H9 (cell line): ENCODE results near the gene TUBB1. TPM values are rescaled to one million over a fixed set of nuclear protein-coding genes. Genes with fewer than 3 reads are reported as not detected.

Source experiments
- DNase-seq: peaks from one replicate; pipeline ENCODE4 v3.0.0-alpha.2; 2017
- H2AFZ ChIP-seq: one replicate; pipeline ENCODE4 v1.6.1; 2013; ENCODE audit warnings: mild to moderate bottlenecking, low read length, control low read depth, moderate library complexity
- H2AK5ac ChIP-seq: 2 replicates; pipeline ENCODE4 v1.6.1; 2013; ENCODE audit warnings: low read length, control low read depth, mixed read lengths; ENCODE audit not compliant: insufficient read length
- H2BK120ac ChIP-seq: one replicate; pipeline ENCODE4 v1.6.1; 2013; ENCODE audit warnings: low read depth, mild to moderate bottlenecking, low read length, control low read depth, inconsistent platforms; ENCODE audit not compliant: poor library complexity, severe bottlenecking
- H2BK12ac ChIP-seq: 2 replicates; pipeline ENCODE4 v1.6.1; 2013; ENCODE audit warnings: low read length, control low read depth, mixed read lengths, low read depth; ENCODE audit not compliant: insufficient read length
- H2BK15ac ChIP-seq: 2 replicates; pipeline ENCODE4 v1.6.1; 2013; ENCODE audit warnings: low read depth, low read length, control low read depth
- H2BK20ac ChIP-seq: one replicate; pipeline ENCODE4 v1.6.1; 2013; ENCODE audit warnings: low read depth, mild to moderate bottlenecking, low read length, control low read depth, inconsistent platforms; ENCODE audit not compliant: poor library complexity, severe bottlenecking
- H2BK5ac ChIP-seq: 2 replicates; pipeline ENCODE4 v1.6.1; 2013; ENCODE audit warnings: low read length, control low read depth, mixed read lengths; ENCODE audit not compliant: insufficient read length
- H3K14ac ChIP-seq: 2 replicates; pipeline ENCODE4 v1.6.1; 2013; ENCODE audit warnings: low read length, control low read depth; ENCODE audit not compliant: insufficient read depth
- H3K18ac ChIP-seq: 2 replicates; pipeline ENCODE4 v1.6.1; 2013; ENCODE audit warnings: low read depth, mild to moderate bottlenecking, mixed read lengths, low read length, control low read depth; ENCODE audit not compliant: insufficient read length
- H3K23ac ChIP-seq: 2 replicates; pipeline ENCODE4 v1.6.1; 2013; ENCODE audit warnings: low read length, control low read depth, mixed read lengths, low read depth; ENCODE audit not compliant: insufficient read length
- H3K23me2 ChIP-seq: 2 replicates; pipeline ENCODE4 v1.6.1; 2013; ENCODE audit warnings: low read depth, mild to moderate bottlenecking, mixed read lengths, low read length, control low read depth; ENCODE audit not compliant: insufficient read length, poor library complexity, severe bottlenecking
- H3K27ac ChIP-seq: 2 replicates; pipeline ENCODE4 v1.5.1; 2013; ENCODE audit warnings: low read length, control low read depth, mixed read lengths, low read depth; ENCODE audit not compliant: insufficient read length
- H3K27me3 ChIP-seq: 2 replicates; pipeline ENCODE4 v1.6.1; 2013; ENCODE audit warnings: low read length, control low read depth, inconsistent platforms; ENCODE audit not compliant: insufficient read depth
- H3K4ac ChIP-seq: 2 replicates; pipeline ENCODE4 v1.6.1; 2013; ENCODE audit warnings: low read depth, mild to moderate bottlenecking, control low read depth, inconsistent platforms, low read length, moderate library complexity
- H3K4me1 ChIP-seq: 2 replicates; pipeline ENCODE4 v1.6.1; 2013; ENCODE audit warnings: low read length, control low read depth, inconsistent platforms; ENCODE audit not compliant: insufficient read depth
- H3K4me2 ChIP-seq: 2 replicates; pipeline ENCODE4 v1.6.1; 2013; ENCODE audit warnings: low read length, control low read depth, mixed read lengths; ENCODE audit not compliant: insufficient read length, insufficient read depth
- H3K56ac ChIP-seq: 2 replicates; pipeline ENCODE4 v1.6.1; 2013; ENCODE audit warnings: low read depth, mild to moderate bottlenecking, mixed read lengths, low read length, control low read depth; ENCODE audit not compliant: insufficient read length
- H3K79me1 ChIP-seq: 2 replicates; pipeline ENCODE4 v1.6.1; 2013; ENCODE audit warnings: low read depth, mild to moderate bottlenecking, moderate library complexity, low read length, control low read depth, inconsistent platforms; ENCODE audit not compliant: insufficient read depth, poor library complexity, severe bottlenecking
- H3K79me2 ChIP-seq: 2 replicates; pipeline ENCODE4 v1.6.1; 2013; ENCODE audit warnings: low read length, control low read depth, inconsistent platforms; ENCODE audit not compliant: insufficient read depth
- H3K9ac ChIP-seq: 2 replicates; pipeline ENCODE4 v1.6.1; 2013; ENCODE audit warnings: low read length, control low read depth, mixed read lengths; ENCODE audit not compliant: insufficient read length; ENCODE audit errors: extremely low read depth
- H3K9me3 ChIP-seq: one replicate; pipeline ENCODE4 v1.6.1; 2013; ENCODE audit warnings: low read depth, low read length, inconsistent platforms; ENCODE audit not compliant: control insufficient read depth
- H3T11ph ChIP-seq: one replicate; pipeline ENCODE4 v1.6.1; 2013; ENCODE audit warnings: mild to moderate bottlenecking, low read length, control low read depth, inconsistent platforms
- H4K20me1 ChIP-seq: one replicate; pipeline ENCODE4 v1.6.1; 2013; ENCODE audit not compliant: control insufficient read depth, insufficient read length, insufficient read depth
- H4K5ac ChIP-seq: 2 replicates; pipeline ENCODE4 v1.6.1; 2013; ENCODE audit warnings: low read depth, mild to moderate bottlenecking, mixed read lengths, low read length, control low read depth; ENCODE audit not compliant: insufficient read length
- H4K8ac ChIP-seq: replicated peaks from 2 replicates; pipeline ENCODE4 v1.6.1; 2013; ENCODE audit warnings: low read length, control low read depth, mixed read lengths, low read depth; ENCODE audit not compliant: insufficient read length
- H4K91ac ChIP-seq: 2 replicates; pipeline ENCODE4 v1.6.1; 2013; ENCODE audit warnings: low read depth, mild to moderate bottlenecking, moderate library complexity, mixed read lengths, low read length, control low read depth; ENCODE audit not compliant: insufficient read length
- H3K27ac Mint-ChIP-seq, 3 experiments: 2 replicates in 2 of 3; 3 replicates in 1 of 3; pipeline ENCODE4 v1.8.0; 2020 to 2021; ENCODE audit warnings: mixed read lengths in 3 of 3, mild to moderate bottlenecking in 1 of 3, moderate library complexity in 1 of 3
- H3K27me3 Mint-ChIP-seq: 2 replicates; pipeline ENCODE4 v1.8.0; 2021; ENCODE audit warnings: low read depth, mild to moderate bottlenecking, moderate library complexity, mixed read lengths
- H3K36me3 Mint-ChIP-seq, 3 experiments: 2 replicates in 2 of 3; 3 replicates in 1 of 3; pipeline ENCODE4 v1.8.0; 2020 to 2021; ENCODE audit warnings: low read depth in 3 of 3, mixed read lengths in 3 of 3; ENCODE audit not compliant: insufficient read depth in 1 of 3
- H3K4me1 Mint-ChIP-seq, 2 experiments: 2 replicates each; pipeline ENCODE4 v1.8.0; 2020; ENCODE audit warnings: mixed read lengths in 2 of 2
- H3K4me3 Mint-ChIP-seq, 2 experiments: 2 replicates in 1 of 2; 3 replicates in 1 of 2; pipeline ENCODE4 v1.8.0; 2020 to 2021; ENCODE audit warnings: mild to moderate bottlenecking in 2 of 2, mixed read lengths in 2 of 2, moderate library complexity in 1 of 2
- H3K9me3 Mint-ChIP-seq, 2 experiments: 2 replicates in 1 of 2; 3 replicates in 1 of 2; pipeline ENCODE4 v1.8.0; 2020; ENCODE audit warnings: mild to moderate bottlenecking in 2 of 2, mixed read lengths in 2 of 2, moderate library complexity in 1 of 2
- CTCF ChIP-seq: fragments of 200-600 bp; sonication (generic); conservative IDR thresholded peaks from 3 replicates; pipeline ENCODE4 v1.8.0; 2021; ENCODE audit warnings: antibody characterized with exemption, mild to moderate bottlenecking
- WGBS: extraction: QIAGEN DNeasy Blood & Tissue Kit; methylation state at CpG from one replicate; pipeline ENCODE4 v1.1.7; 2013; ENCODE audit warnings: missing lambda C conversion rate, low lambda C conversion rate, mixed read lengths; ENCODE audit not compliant: insufficient read length; ENCODE audit errors: extremely low coverage; 5-methylcytosine and 5-hydroxymethylcytosine counted together
- total RNA-seq: library from RNA; stranded (reverse); gene quantifications from 2 replicates; pipeline ENCODE4 v1.2.1, GENCODE V29; 2021

Gene TUBB1
- total RNA-seq, 1 experiment from 2014 or later: not detected

DNA sequence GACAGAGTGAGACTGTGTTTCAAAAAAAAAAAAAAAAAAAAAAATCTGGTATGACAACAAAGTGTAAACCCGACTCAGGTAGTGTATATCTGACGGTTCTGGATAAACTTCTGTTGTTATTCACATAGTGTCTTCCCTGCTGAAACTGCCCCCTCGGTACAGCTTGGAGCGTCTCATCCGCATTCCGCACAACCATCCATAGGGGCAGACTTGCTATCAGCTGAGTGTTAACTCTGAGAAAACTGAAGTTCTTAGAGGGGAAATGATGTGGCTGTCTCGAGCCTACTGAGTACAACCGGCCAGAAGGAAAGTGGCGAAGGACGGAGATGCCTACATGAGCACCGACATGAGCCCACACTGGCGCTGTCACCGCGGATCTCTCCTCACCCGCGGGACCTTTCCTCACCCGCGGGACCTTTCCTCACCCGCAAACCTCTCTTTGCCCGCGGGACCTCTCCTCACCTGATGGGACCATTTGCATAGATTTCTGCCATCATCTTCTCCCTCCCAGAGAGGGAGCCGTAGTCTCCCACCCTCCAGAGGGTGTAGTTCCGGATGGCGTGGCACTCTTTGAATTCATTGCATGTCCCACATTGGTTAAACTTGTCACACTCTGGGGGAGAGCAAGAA, 22.0 kb upstream of the TUBB1 start:
- H3K9ac ChIP-seq: no peak overlapping the region
- H4K20me1 ChIP-seq: no peaks in the 10 kb centered on the region
- TF ChIP-seq CTCF: no peak
- H2BK120ac ChIP-seq: no peak overlapping the region
- H3K4me1 ChIP-seq: no peaks in the 10 kb centered on the region
- no peak overlapping the region for H2BK5ac ChIP-seq
- peaks cover 16 to 69% (median 66%) of the 10 kb centered on the region in 3 experiments; a peak in 5 of 7 replicates for H3K36me3 Mint-ChIP-seq
- H3K27ac Mint-ChIP-seq: peak overlapping the region; percentile 19 to 57 (median 49); a peak in 4 of 7 replicates
- H2BK20ac ChIP-seq: no peak overlapping the region
- H3K4ac ChIP-seq: no peak overlapping the region
- H3K9me3 Mint-ChIP-seq: no peaks in the 10 kb centered on the region
- no peaks in the 10 kb centered on the region for H3K27me3 ChIP-seq
- H3K27me3 Mint-ChIP-seq: no peaks in the 10 kb centered on the region; the same call in 1 of the 2 replicates
- no peak overlapping the region for H4K5ac ChIP-seq
- no peak overlapping the region for H4K8ac ChIP-seq
- no peak for DNase-seq
- no peak overlapping the region for H2AFZ ChIP-seq
- H3K9me3 ChIP-seq: no peaks in the 10 kb centered on the region
- no peak overlapping the region for H2AK5ac ChIP-seq
- H3K27ac ChIP-seq: no peak overlapping the region
- no peak overlapping the region for H3K56ac ChIP-seq
- no peak overlapping the region for H2BK12ac ChIP-seq
- no peak overlapping the region for H2BK15ac ChIP-seq
- no peaks in the 10 kb centered on the region for H3K23me2 ChIP-seq
- no peaks in the 10 kb centered on the region for H3K4me1 Mint-ChIP-seq
- H3K4me3 Mint-ChIP-seq: no peak overlapping the region
- H3K4me2 ChIP-seq: no peak overlapping the region
- no peak overlapping the region for H3K18ac ChIP-seq
- no peaks in the 10 kb centered on the region for H3K79me1 ChIP-seq
- H3K23ac ChIP-seq: no peak overlapping the region
- H3T11ph ChIP-seq: no peak overlapping the region
- no CpG with 5 or more reads among the region's 24 CpGs for WGBS
- H3K14ac ChIP-seq: no peak overlapping the region
- no peaks in the 10 kb centered on the region for H3K79me2 ChIP-seq
- no peak overlapping the region for H4K91ac ChIP-seq
